Measurements from ENCODE around the gene FADS6.

- TF ChIP-seq CTCF (IDR thresholded peaks at IDR 0.05) (no peak), TCF7L2 (IDR thresholded peaks at IDR 0.05; ENCODE audit: low read depth, low read length) (no peak), SIN3A (IDR thresholded peaks at IDR 0.05; ENCODE audit: borderline replicate concordance, insufficient read depth, low read depth, low read length) (no peak)
Measured at GRCh38 chr17:74893936-74894671, 671 bp upstream of the FADS6 start.

Measured in Panc1 (cell line).